ENCODE data around the gene VEGFA. TPM values are rescaled to one million over a fixed set of nuclear protein-coding genes. Genes with fewer than 3 reads are reported as not detected.

VEGFA gene
- total and polyA plus RNA-seq, 2 of the 8 experiments (the other 6 are each of a cell fraction or from before 2014, with no cell fraction given): 42.2 to 58.5 TPM

- Histone ChIP-seq H3K4ac (replicated peaks; ENCODE audit: insufficient read length, low read depth, low read length) (no peak overlapping the region), H3K23me2 (ENCODE audit: low read depth, low read length) (no peaks in the 10 kb centered on the region; the same call in 1 of the 2 replicates), H3K14ac (ENCODE audit: insufficient read length) (no peak overlapping the region), H3K27ac (ENCODE audit: low read depth, low read length) (no peak overlapping the region), H2BK12ac (ENCODE audit: low read depth, low read length) (no peak overlapping the region), H4K5ac (ENCODE audit: insufficient read length, low read depth, low read length) (no peak overlapping the region), H4K20me1 (replicated peaks in 1 of 2; ENCODE audit: control insufficient read depth in 1 of 2, insufficient read depth in 2 of 2, low read length in 2 of 2) (no peaks in the 10 kb centered on the region), H2AK5ac (ENCODE audit: low read depth, low read length) (0 out of 2 replicates have a peak overlapping the region, but pooled peaks have one; percentile 46), H3K27me3 (replicated peaks in 1 of 4; ENCODE audit: control insufficient read depth in 3 of 4, extremely low read depth in 1 of 4, insufficient read depth in 3 of 4, low read length in 3 of 4) (peaks cover 0 to 7% (median 0%) of the 10 kb centered on the region in 4 experiments; a peak in 1 of 7 replicates), H3K23ac (ENCODE audit: insufficient read length) (no peak overlapping the region), H4K91ac (replicated peaks; ENCODE audit: insufficient read length, low read length) (no peak overlapping the region), H3K18ac (ENCODE audit: extremely low read depth, low read length) (no peak overlapping the region), H4K8ac (ENCODE audit: extremely low read depth, insufficient read depth, low read length) (no peak overlapping the region), H3K9ac (replicated peaks in 1 of 4; ENCODE audit: extremely low read depth in 1 of 4, low read depth in 3 of 4, low read length in 3 of 4) (no peak overlapping the region), H3K4me3 (ENCODE audit: extremely low read depth in 1 of 4, insufficient read depth in 2 of 4, low read depth in 3 of 4, low read length in 4 of 4) (no peak overlapping the region), H2AFZ (ENCODE audit: low read length) (no peak overlapping the region), H3K79me2 (ENCODE audit: control insufficient read depth in 1 of 2, insufficient read depth in 2 of 2, low read length in 2 of 2) (no peaks in the 10 kb centered on the region), H3K56ac (replicated peaks; ENCODE audit: insufficient read length, low read depth, low read length) (no peak overlapping the region), H2BK15ac (ENCODE audit: low read length) (0 out of 2 replicates have a peak overlapping the region, but pooled peaks have one; percentile 72), H2BK120ac (replicated peaks; ENCODE audit: low read depth, low read length) (no peak overlapping the region), H2BK20ac (ENCODE audit: low read length) (no peak overlapping the region), H2BK5ac (ENCODE audit: low read depth, low read length) (no peak overlapping the region), H3K4me1 (replicated peaks in 1 of 4; ENCODE audit: control insufficient read depth in 3 of 4, insufficient read depth in 4 of 4, low read length in 3 of 4) (peaks cover 3 to 18% (median 8%) of the 10 kb centered on the region in 4 experiments), H3K79me1 (ENCODE audit: low read depth, low read length) (no peaks in the 10 kb centered on the region), H3K36me3 (ENCODE audit: control insufficient read depth in 2 of 4, insufficient read depth in 4 of 4, low read length in 3 of 4) (no peaks in the 10 kb centered on the region), H3K9me3 (ENCODE audit: insufficient read depth in 2 of 2, low read depth in 1 of 2, low read length in 1 of 2) (no peaks in the 10 kb centered on the region), H3K4me2 (ENCODE audit: insufficient read depth in 1 of 2, low read depth in 2 of 2, low read length in 2 of 2) (no peak overlapping the region)
- ChIA-PET CTCF (ENCODE audit: partially characterized antibody) (interaction anchor here (0.9 to 13.3 kb wide), 27 partner anchors 9 to 573 kb away, joined by 3 to 146 read pairs (median 4); partner anchors contain the start of genes RSPH9 and VEGFA), POLR2A (ENCODE audit: partially characterized antibody) (interaction anchor here (1.1 to 4.1 kb wide), 8 partner anchors 8 to 117 kb away, joined by 3 to 17 read pairs (median 4); partner anchors contain the start of genes RSPH9 and VEGFA)
- 82% methylated on average over 9 of the region's 9 CpGs; no CpG with 5 or more reads in 1 of the 2 experiments for WGBS, 2 experiments (ENCODE audit: extremely low coverage in 1 of 2, insufficient coverage in 1 of 2, insufficient read length in 1 of 2, insufficient replicate concordance in 2 of 2, low coverage in 1 of 2, low lambda C conversion rate in 2 of 2, missing lambda C conversion rate in 1 of 2)
- FAIRE-seq (no peak), DNase-seq (ENCODE audit: low read depth in 1 of 2, low spot score in 2 of 2) (no peak)
- TF ChIP-seq ASH2L (IDR thresholded peaks at IDR 0.05; ENCODE audit: low read length) (no peak), USF2 (IDR thresholded peaks at IDR 0.05; ENCODE audit: low read length) (no peak), ATF3 (IDR thresholded peaks at IDR 0.05; ENCODE audit: insufficient read depth, low read depth, low read length) (no peak), CBX8 (IDR thresholded peaks at IDR 0.05; ENCODE audit: borderline replicate concordance, low read depth, low read length) (no peak), SUZ12 (IDR thresholded peaks at IDR 0.05; ENCODE audit: low read length) (no peak), HDAC2 (IDR thresholded peaks at IDR 0.05; ENCODE audit: borderline replicate concordance in 1 of 2, low read depth in 2 of 2, low read length in 2 of 2) (no peak), RBBP5 (IDR thresholded peaks at IDR 0.05; ENCODE audit: borderline replicate concordance, low read depth, low read length) (no peak), SAP30 (IDR thresholded peaks at IDR 0.05; ENCODE audit: insufficient read depth, insufficient replicate concordance, low read length) (no peak), RAD21 (IDR thresholded peaks at IDR 0.05 in 1 of 2, conservative IDR thresholded peaks at IDR 0.05 in 1 of 2; ENCODE audit: low read depth in 2 of 2, low read length in 2 of 2) (no peak)
Observed at GRCh38 chr6:43761666-43762409, 8.2 kb upstream of the VEGFA start.
